HFFc6 (cell line): Measurements from ENCODE around the gene KIAA0232. TPM values are rescaled to one million over a fixed set of nuclear protein-coding genes. Genes with fewer than 3 reads are reported as not detected.

ENCODE experiments used
- DNase-seq: peaks from one replicate; pipeline ENCODE4 v3.0.0-alpha.2; 2018
- H3K27ac Mint-ChIP-seq: 2 replicates; pipeline ENCODE4 v1.8.0; 2020; ENCODE audit warnings: mild to moderate bottlenecking, mixed read lengths
- H3K27me3 Mint-ChIP-seq: 2 replicates; pipeline ENCODE4 v1.8.0; 2021; ENCODE audit warnings: mild to moderate bottlenecking, moderate library complexity, mixed read lengths; ENCODE audit not compliant: insufficient read depth
- H3K36me3 Mint-ChIP-seq: 2 replicates; pipeline ENCODE4 v1.8.0; 2021; ENCODE audit warnings: low read depth, mixed read lengths
- H3K4me1 Mint-ChIP-seq: 2 replicates; pipeline ENCODE4 v1.8.0; 2020; ENCODE audit warnings: low read depth, mixed read lengths
- H3K4me3 Mint-ChIP-seq: 2 replicates; pipeline ENCODE4 v1.8.0; 2020; ENCODE audit warnings: mild to moderate bottlenecking, moderate library complexity, mixed read lengths
- H3K9me3 Mint-ChIP-seq: 2 replicates; pipeline ENCODE4 v1.8.0; 2020; ENCODE audit warnings: mild to moderate bottlenecking, mixed read lengths
- total RNA-seq, 6 experiments: library from RNA; stranded (reverse); fragmentation: NEBNext Ultra II Directional; extraction: Animal tissue kit (Norgen Biotek cat#: 25700); gene quantifications; 2 replicates in 1 of 6; 3 replicates in 5 of 6; pipeline ENCODE4 v1.2.3, GENCODE V29; 2021
- TF ChIP-seq, protein P1 (sequence below): fragments of 200-600 bp; sonication (generic); IDR thresholded peaks from 2 replicates; pipeline ENCODE4 v1.5.0; 2021; ENCODE audit warnings: antibody characterized with exemption, mild to moderate bottlenecking

KIAA0232 gene
- total RNA-seq, 6 experiments from 2014 or later, result 15.2 to 21.2 (median 19.0) TPM

DNA sequence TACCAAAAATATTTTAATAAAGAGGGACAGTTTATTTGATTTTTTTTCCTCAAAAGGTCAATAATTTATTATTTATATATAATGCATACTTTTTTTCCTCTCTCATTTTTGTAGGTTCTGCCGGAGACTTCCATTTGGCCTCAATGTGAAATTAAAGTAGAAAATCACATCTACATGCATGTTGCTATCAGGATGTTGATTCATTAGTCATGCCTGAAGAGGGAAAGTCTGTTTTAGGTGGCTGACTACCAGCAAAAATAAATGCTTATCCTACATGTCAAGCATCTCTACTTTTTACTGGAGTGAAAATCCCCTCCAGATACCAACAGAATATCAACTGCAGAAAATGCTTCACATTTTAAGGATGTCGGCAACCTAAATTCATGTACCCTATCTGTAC is 41.5 kb downstream of the KIAA0232 start:
- Mint-ChIP-seq H3K27ac (no peak overlapping the region), H3K4me1 (peaks cover 17% of the 10 kb centered on the region)

DNA sequence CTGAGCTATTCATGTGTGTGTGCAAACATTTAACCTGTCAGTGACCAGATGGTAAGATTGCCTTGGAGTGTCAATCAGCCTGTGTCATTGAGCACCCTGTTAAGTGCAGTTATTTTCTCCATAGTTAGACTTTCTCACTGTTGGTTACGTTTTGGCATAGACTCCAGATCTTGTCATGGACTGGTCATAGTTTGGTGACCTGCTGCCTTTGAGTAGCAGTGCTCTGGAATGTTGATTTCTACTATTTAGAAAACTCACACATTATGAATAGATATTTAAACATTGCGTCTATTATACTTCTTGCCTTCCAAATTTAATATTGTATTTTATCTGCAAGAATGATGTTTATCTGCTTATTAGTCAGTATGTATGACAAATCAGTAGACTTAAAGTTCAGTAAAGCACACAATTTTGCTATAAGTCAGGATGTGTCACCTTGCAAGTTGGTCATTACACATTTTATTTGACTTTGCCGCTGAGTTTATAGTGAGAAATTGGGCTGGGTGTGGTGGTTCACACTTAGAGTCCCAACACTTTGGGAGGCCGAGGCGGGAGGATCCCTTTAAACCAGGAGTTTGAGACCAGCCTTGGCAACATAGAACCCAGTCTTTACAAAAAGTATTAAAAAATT is 42.4 kb downstream of the KIAA0232 start:
- H3K4me3 Mint-ChIP-seq, result no peak overlapping the region
- H3K9me3 Mint-ChIP-seq, result peaks cover 5% of the 10 kb centered on the region; the same call in 1 of the 2 replicates
- H3K4me1 Mint-ChIP-seq, result peaks cover 17% of the 10 kb centered on the region
- no peaks in the 10 kb centered on the region for H3K27me3 Mint-ChIP-seq
- H3K36me3 Mint-ChIP-seq, result peaks cover 24% of the 10 kb centered on the region
- H3K27ac Mint-ChIP-seq, result 0 out of 2 replicates have a peak overlapping the region, but pooled peaks have one; percentile 24
- TF ChIP-seq, protein P1, sequence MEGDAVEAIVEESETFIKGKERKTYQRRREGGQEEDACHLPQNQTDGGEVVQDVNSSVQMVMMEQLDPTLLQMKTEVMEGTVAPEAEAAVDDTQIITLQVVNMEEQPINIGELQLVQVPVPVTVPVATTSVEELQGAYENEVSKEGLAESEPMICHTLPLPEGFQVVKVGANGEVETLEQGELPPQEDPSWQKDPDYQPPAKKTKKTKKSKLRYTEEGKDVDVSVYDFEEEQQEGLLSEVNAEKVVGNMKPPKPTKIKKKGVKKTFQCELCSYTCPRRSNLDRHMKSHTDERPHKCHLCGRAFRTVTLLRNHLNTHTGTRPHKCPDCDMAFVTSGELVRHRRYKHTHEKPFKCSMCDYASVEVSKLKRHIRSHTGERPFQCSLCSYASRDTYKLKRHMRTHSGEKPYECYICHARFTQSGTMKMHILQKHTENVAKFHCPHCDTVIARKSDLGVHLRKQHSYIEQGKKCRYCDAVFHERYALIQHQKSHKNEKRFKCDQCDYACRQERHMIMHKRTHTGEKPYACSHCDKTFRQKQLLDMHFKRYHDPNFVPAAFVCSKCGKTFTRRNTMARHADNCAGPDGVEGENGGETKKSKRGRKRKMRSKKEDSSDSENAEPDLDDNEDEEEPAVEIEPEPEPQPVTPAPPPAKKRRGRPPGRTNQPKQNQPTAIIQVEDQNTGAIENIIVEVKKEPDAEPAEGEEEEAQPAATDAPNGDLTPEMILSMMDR, result no peak
- DNase-seq, result no peak

More for the DNA sequence above, 41.5 kb downstream of the KIAA0232 start:
- peaks cover 32% of the 10 kb centered on the region for H3K36me3 Mint-ChIP-seq
- TF ChIP-seq, protein P1, result no peak
- DNase-seq, result no peak
- peaks cover 13% of the 10 kb centered on the region for H3K9me3 Mint-ChIP-seq
- no peaks in the 10 kb centered on the region for H3K27me3 Mint-ChIP-seq
- no peak overlapping the region for H3K4me3 Mint-ChIP-seq

DNA sequence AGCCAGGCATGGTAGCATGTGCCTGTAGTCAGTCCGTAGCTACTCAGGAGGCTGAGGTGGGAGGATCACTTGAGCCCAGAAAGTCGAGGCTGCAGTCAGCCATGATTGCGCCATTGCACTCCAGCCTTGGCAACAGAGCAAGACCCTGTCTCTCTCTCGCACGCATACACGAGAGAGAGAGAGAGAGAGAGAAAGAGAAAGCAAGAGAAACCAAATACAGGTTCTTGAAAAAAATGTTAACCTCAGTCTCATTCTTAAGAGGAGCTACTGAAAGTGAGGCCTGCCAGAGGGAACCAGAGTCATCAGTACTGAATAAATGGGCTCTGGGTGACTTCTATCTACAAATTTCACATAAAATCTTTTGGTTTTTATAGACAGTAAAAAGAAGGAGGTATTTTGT is 42.9 kb downstream of the KIAA0232 start:
- H3K36me3 Mint-ChIP-seq, result peaks cover 19% of the 10 kb centered on the region
- H3K27me3 Mint-ChIP-seq, result no peaks in the 10 kb centered on the region
- peaks cover 17% of the 10 kb centered on the region for H3K4me1 Mint-ChIP-seq
- no peak overlapping the region for H3K4me3 Mint-ChIP-seq
- DNase-seq, result no peak
- 0 out of 2 replicates have a peak overlapping the region, but pooled peaks have one; percentile 24 for H3K27ac Mint-ChIP-seq
- TF ChIP-seq, protein P1, result no peak
- H3K9me3 Mint-ChIP-seq, result no peaks in the 10 kb centered on the region

DNA sequence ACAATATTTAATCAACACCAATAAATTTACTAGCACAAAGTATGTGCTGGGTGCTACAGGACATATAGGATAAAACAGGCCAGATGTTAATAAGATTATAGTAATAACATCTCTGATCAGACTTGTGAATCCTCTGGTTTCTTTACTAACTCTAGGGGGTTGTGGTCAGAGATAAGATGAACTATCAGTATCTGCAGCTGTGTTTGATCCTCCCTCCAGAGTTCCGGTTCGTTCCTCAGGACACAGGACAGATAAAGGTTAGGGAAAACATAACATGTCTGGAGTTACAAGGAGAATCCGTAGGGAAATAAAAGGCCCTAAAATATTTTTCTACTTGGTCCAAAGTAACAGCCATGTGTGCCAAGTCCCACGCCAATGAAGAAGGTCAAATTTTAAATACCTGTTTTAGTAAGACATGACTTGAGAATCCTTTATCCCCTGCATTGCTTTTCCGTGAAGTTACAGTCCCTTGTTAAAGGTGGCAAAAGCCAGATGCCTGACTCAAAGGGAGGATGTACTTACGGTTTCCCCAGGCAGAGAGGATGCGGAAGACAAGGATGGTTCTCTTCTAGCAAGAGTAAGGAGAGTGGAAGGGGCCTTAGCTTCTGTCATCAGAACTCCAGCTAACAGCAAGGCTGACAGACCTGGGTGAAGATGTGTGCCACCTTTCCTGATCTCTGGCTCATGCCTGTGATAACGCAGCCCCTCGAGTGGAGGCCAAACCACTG is 44.4 kb downstream of the KIAA0232 start:
- no peak for DNase-seq
- H3K9me3 Mint-ChIP-seq, result no peaks in the 10 kb centered on the region
- peaks cover 17% of the 10 kb centered on the region for H3K4me1 Mint-ChIP-seq
- TF ChIP-seq, protein P1, result no peak
- H3K27ac Mint-ChIP-seq, result no peak overlapping the region
- peaks cover 22% of the 10 kb centered on the region for H3K36me3 Mint-ChIP-seq
- no peak overlapping the region for H3K4me3 Mint-ChIP-seq
- H3K27me3 Mint-ChIP-seq, result no peaks in the 10 kb centered on the region; the same call in 1 of the 2 replicates

DNA sequence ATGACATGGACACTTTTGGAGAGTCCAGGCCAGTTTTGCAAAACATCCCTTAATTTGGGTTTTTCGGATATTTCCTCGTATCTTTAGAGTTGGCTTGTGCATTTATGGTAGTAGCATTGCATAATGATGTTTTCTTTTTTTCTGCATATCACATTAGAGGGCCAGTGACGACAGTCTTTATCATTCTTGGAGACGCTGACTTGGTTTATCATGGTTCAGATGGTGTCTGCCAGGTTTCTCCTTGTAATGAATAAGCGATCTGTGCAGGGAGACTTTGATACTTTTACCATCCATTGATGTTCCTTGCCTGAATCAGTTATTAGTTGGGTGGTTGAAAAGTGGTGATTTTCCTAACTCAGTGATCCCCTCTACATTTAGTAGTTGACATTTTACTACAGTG is 46.6 kb downstream of the KIAA0232 start:
- no peaks in the 10 kb centered on the region for H3K9me3 Mint-ChIP-seq
- H3K36me3 Mint-ChIP-seq, result peaks cover 22% of the 10 kb centered on the region
- DNase-seq, result no peak
- H3K27me3 Mint-ChIP-seq, result peaks cover 1% of the 10 kb centered on the region; the same call in 1 of the 2 replicates
- no peak overlapping the region for H3K27ac Mint-ChIP-seq
- TF ChIP-seq, protein P1, result no peak
- H3K4me1 Mint-ChIP-seq, result peaks cover 11% of the 10 kb centered on the region
- H3K4me3 Mint-ChIP-seq, result no peak overlapping the region
